Measurements from ENCODE around the gene RNF112. TPM values are rescaled to one million over a fixed set of nuclear protein-coding genes. Genes with fewer than 3 reads are reported as not detected.
A peak's percentile ranks its signal among the peaks of the same experiment; 100 is the strongest.

RNF112 gene
- total RNA-seq, 1 donor from 2014 or later: 0.36 TPM

DNA sequence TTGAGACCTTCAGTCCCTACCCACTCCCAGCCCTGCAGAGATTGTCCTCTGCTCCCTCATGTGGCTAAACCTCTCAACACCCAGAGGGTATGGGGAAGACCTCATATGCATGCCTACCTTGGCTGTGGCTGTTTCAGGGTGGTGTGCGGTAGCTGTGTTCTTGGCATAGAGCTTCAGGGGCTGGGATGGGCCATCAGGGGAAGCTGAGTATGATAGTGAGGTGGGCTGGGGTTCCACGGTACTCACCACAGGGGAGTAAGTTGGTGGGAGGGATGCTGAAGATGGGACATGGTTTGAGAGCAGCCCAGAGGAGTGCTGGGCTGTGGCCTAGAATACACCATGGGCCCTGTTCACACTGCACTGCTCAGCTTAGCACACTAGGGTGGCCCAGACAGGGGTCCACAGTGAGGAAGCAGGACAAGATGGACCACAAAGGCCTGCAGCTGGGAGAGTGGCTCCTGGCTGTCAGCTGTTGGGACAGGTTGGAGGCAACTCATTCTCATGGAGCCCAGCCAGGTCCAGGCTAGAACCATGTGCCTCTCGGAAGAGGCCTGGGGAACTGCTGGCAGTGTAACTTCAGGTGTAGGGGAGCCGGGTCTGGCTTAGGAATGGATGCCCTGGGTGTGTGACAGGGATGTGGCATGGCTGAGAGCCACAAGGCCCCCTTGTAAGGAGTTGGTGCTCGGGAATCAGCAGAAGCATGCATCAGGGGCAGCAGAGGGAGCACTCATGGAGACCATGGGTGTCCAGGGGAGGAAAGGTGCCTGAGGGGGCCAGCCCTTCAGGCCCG lies 27.2 kb upstream of the RNF112 start:
- no peak overlapping the region for H3K9ac ChIP-seq (ENCODE audit: low read length)
- H2AFZ ChIP-seq (ENCODE audit: low read depth, low read length): no peak overlapping the region
- no peaks in the 10 kb centered on the region for H3K9me3 ChIP-seq (ENCODE audit: insufficient read depth, low read depth, low read length)
- no peak overlapping the region for H3K27ac ChIP-seq (ENCODE audit: low read depth, low read length)
- Mint-ChIP-seq H3K4me3 (ENCODE audit: unreplicated experiment) (no peak overlapping the region), H3K36me3 (ENCODE audit: low read depth, unreplicated experiment) (peaks cover 26% of the 10 kb centered on the region), H3K27ac (ENCODE audit: unreplicated experiment) (peak overlapping the region; percentile 66), H3K4me1 (ENCODE audit: low read depth, unreplicated experiment) (peaks cover 33% of the 10 kb centered on the region), H3K27me3 (ENCODE audit: low read depth, unreplicated experiment) (no peaks in the 10 kb centered on the region), H3K9me3 (ENCODE audit: unreplicated experiment) (no peaks in the 10 kb centered on the region)
- peaks cover 33% of the 10 kb centered on the region for H3K4me1 ChIP-seq (ENCODE audit: insufficient read depth, low read length)
- H4K20me1 ChIP-seq (ENCODE audit: insufficient read depth, low read length): peaks cover 67% of the 10 kb centered on the region
- no peak overlapping the region for H3K4me3 ChIP-seq (ENCODE audit: insufficient read depth, low read depth, low read length)
- DNase-seq (ENCODE audit: low read depth) (no peak), FAIRE-seq (no peak)
- TF ChIP-seq EZH2 (IDR thresholded peaks at IDR 0.05; ENCODE audit: insufficient read depth, low read length): no peak
- TF ChIP-seq, protein P1, sequence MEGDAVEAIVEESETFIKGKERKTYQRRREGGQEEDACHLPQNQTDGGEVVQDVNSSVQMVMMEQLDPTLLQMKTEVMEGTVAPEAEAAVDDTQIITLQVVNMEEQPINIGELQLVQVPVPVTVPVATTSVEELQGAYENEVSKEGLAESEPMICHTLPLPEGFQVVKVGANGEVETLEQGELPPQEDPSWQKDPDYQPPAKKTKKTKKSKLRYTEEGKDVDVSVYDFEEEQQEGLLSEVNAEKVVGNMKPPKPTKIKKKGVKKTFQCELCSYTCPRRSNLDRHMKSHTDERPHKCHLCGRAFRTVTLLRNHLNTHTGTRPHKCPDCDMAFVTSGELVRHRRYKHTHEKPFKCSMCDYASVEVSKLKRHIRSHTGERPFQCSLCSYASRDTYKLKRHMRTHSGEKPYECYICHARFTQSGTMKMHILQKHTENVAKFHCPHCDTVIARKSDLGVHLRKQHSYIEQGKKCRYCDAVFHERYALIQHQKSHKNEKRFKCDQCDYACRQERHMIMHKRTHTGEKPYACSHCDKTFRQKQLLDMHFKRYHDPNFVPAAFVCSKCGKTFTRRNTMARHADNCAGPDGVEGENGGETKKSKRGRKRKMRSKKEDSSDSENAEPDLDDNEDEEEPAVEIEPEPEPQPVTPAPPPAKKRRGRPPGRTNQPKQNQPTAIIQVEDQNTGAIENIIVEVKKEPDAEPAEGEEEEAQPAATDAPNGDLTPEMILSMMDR (IDR thresholded peaks at IDR 0.05; ENCODE audit: insufficient read depth, low read depth, low read length): no peak
- H3K36me3 ChIP-seq (ENCODE audit: insufficient read depth, low read length): peaks cover 21% of the 10 kb centered on the region
- no peak overlapping the region for H3K4me2 ChIP-seq (ENCODE audit: low read length)
- H3K27me3 ChIP-seq (ENCODE audit: insufficient read depth, low read length): no peaks in the 10 kb centered on the region
- peaks cover 41% of the 10 kb centered on the region for H3K79me2 ChIP-seq (ENCODE audit: insufficient read depth, low read length)

DNA sequence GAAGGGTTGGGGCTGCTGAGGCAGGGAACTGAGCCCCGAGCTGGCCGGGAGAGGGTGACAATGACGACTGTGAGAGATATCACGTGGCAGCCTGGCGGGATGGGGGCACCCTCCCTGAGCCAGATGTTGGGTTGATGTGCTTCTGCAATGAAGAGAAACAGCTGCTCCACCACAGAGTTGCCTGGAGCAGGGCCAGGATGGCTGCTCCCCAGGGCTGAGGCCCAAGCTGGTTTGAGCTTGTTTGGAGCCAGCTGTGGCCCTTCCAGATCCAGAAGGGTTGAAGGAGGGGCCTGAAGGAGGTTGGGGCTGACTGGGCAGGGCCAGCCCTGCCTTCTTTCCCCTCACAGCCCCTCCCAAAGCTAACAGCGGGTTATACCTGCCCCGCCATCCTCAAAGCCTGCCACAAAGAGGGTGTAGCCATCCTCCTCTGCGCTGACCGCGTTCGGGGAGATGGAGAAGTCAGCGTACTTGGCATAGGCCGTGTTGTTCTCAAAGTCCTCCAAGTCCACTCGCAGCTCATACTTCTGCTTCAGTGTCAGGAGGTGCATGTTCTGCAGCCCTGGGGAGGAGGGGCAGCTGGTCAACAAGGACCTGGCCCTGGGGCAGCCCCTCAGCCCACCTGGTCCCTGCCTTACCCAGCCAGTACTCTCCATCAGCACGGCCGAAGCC lies 26.2 kb upstream of the RNF112 start:
- no peak overlapping the region for H3K9ac ChIP-seq (ENCODE audit: low read length)
- Mint-ChIP-seq H3K9me3 (ENCODE audit: unreplicated experiment) (no peaks in the 10 kb centered on the region), H3K4me1 (ENCODE audit: low read depth, unreplicated experiment) (peaks cover 26% of the 10 kb centered on the region), H3K27me3 (ENCODE audit: low read depth, unreplicated experiment) (peaks cover 1% of the 10 kb centered on the region), H3K27ac (ENCODE audit: unreplicated experiment) (no peak overlapping the region), H3K36me3 (ENCODE audit: low read depth, unreplicated experiment) (peaks cover 25% of the 10 kb centered on the region), H3K4me3 (ENCODE audit: unreplicated experiment) (peak overlapping the region; percentile 45)
- peaks cover 31% of the 10 kb centered on the region for H3K79me2 ChIP-seq (ENCODE audit: insufficient read depth, low read length)
- no peak overlapping the region for H3K4me2 ChIP-seq (ENCODE audit: low read length)
- no peaks in the 10 kb centered on the region for H3K9me3 ChIP-seq (ENCODE audit: insufficient read depth, low read depth, low read length)
- H2AFZ ChIP-seq (ENCODE audit: low read depth, low read length): no peak overlapping the region
- DNase-seq (ENCODE audit: low read depth) (peak; percentile 49), FAIRE-seq (no peak)
- no peak overlapping the region for H3K4me3 ChIP-seq (ENCODE audit: insufficient read depth, low read depth, low read length)
- H4K20me1 ChIP-seq (ENCODE audit: insufficient read depth, low read length): peaks cover 57% of the 10 kb centered on the region
- peaks cover 25% of the 10 kb centered on the region for H3K4me1 ChIP-seq (ENCODE audit: insufficient read depth, low read length)
- TF ChIP-seq, protein P1 (IDR thresholded peaks at IDR 0.05; ENCODE audit: insufficient read depth, low read depth, low read length): no peak
- TF ChIP-seq EZH2 (IDR thresholded peaks at IDR 0.05; ENCODE audit: insufficient read depth, low read length): no peak
- peaks cover 18% of the 10 kb centered on the region for H3K36me3 ChIP-seq (ENCODE audit: insufficient read depth, low read length)
- H3K27ac ChIP-seq (ENCODE audit: low read depth, low read length): no peak overlapping the region
- H3K27me3 ChIP-seq (ENCODE audit: insufficient read depth, low read length): no peaks in the 10 kb centered on the region

Measured in astrocyte (in vitro differentiated cells and primary cell).